Activated naive CD4-positive, alpha-beta T cell treated with anti-CD3 and anti-CD28 coated beads, Interleukin-2, amount 10 ng/mL, durations not matched to agents 7 days and 5 days (primary cell): Measurements from ENCODE around the gene TPPP.
A peak's percentile ranks its signal among the peaks of the same experiment; 100 is the strongest.

Source experiments
- CTCF ChIA-PET: fragments of 350-600 bp; sonication (Branson Sonifier 250); formaldehyde crosslinking; loops from one replicate; lab custom pipeline; 2021; ENCODE audit warnings: antibody characterized with exemption; lab: Charles Lee
- DNase-seq: peaks from one replicate; pipeline ENCODE4 v3.0.0-alpha.2; 2020
- H3K27ac Mint-ChIP-seq: one replicate; pipeline ENCODE4 v1.8.0; 2021; ENCODE audit warnings: mild to moderate bottlenecking, moderate library complexity, mixed read lengths
- H3K27me3 Mint-ChIP-seq: one replicate; pipeline ENCODE4 v1.8.0; 2021; ENCODE audit warnings: mild to moderate bottlenecking, mixed read lengths
- H3K36me3 Mint-ChIP-seq: one replicate; pipeline ENCODE4 v1.8.0; 2021; ENCODE audit warnings: mixed read lengths
- H3K4me1 Mint-ChIP-seq: one replicate; pipeline ENCODE4 v1.8.0; 2021; ENCODE audit warnings: mixed read lengths
- H3K4me3 Mint-ChIP-seq: one replicate; pipeline ENCODE4 v1.8.0; 2021; ENCODE audit warnings: mild to moderate bottlenecking, moderate library complexity, mixed read lengths
- H3K9me3 Mint-ChIP-seq: one replicate; pipeline ENCODE4 v1.8.0; 2021; ENCODE audit warnings: mixed read lengths

TPPP gene

DNA sequence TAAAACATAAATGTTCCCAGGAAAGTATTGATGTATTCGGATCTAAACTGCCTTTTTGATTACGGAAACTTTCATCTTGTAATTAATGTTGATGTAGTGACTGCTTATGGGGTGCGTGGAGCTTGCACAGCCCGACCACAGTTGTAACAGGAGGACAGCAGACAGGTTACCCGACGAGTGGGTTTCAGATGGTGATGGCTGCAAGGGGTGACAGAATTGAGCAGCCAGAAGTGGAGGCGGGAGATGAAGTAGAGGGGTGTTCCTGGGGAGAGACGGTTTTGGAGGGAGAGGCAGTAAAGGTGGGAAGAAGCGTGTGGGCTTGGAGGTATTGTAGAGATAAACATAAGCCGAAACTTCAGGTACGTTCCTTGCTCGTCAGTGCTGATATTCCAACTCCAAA, 75.3 kb downstream of the TPPP start:
- CTCF ChIA-PET: no interaction called here
- Mint-ChIP-seq H3K9me3 (peaks cover 11% of the 10 kb centered on the region), H3K27ac (no peak overlapping the region), H3K27me3 (no peaks in the 10 kb centered on the region), H3K4me1 (peaks cover 30% of the 10 kb centered on the region), H3K36me3 (peaks cover 50% of the 10 kb centered on the region), H3K4me3 (no peak overlapping the region)
- no peak for DNase-seq

DNA sequence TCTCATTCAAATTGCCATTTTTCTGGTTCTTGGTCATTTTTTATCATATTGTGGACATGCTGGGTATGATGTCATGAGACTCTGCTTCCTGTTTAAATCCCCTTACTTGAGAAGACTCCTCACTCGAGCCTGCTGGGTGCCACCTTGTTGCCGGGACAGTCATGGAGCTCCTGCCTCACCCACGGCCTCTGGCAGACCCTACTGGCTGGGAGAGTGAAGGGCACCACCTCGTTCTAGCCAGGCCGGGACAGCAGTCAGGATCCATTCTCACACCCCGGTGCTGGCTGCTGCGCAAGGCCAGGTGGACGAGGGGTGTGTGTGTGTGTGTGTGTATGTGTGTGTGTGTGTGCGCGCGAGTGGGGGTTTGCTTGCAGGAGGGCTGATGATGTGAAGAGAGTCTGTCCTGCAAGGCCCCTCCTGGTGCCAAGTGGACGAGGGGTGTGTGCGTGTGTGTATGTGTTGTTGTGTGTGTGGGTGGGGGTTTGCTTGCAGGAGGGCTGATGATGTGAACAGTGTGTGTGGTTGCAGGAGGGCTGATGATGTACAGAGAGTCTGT, 76.6 kb downstream of the TPPP start:
- CTCF ChIA-PET: no interaction called here
- Mint-ChIP-seq H3K4me3 (no peak overlapping the region), H3K27me3 (no peaks in the 10 kb centered on the region), H3K9me3 (peaks cover 12% of the 10 kb centered on the region), H3K27ac (no peak overlapping the region), H3K4me1 (peaks cover 35% of the 10 kb centered on the region), H3K36me3 (peaks cover 48% of the 10 kb centered on the region)
- peak; percentile 18 for DNase-seq

DNA sequence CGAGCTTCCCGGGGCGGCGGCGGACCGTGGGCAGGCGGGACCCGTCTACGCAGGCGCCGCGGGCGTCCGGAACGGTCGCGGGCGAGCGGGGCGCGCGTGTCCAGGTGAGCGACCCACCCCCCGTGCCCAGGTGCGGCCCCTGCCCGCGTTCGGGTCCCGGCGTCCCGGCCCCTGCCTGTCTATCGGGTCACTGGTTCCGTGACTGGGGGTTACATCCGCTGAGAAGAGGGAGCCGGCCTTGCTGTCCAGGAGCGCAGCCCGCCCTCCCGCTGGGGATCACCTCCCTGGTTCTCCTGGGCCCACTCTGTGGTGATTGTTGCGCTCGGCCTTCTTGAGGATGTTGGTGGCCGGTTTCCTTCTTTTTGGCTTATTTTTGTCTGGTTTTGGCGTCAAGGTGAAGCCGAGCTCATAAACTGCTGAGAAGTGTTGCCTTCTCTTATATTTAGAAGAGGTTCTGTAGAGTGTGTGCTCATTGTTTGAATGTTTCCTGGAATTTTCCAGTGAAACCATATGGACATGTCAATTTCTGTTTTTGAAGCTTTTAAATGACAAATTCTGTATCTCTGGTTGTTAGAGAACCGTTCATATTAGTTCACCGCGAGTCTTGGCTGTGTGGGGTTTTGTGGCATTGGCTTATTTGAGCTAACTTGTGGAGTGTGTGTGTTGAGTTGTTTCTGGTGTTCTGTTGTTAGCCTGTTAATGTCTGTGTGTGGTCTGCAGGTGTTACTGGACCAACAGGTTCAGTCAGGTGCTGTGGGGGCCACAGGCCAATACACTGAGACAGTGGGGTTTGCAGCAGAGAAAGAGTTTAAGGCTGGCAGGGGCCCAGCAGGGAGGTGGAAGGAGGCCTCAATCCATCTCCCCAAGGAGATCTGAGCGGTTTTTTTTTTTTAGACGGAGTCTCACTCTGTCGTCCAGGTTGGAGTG, 80.4 kb downstream of the TPPP start:
- Mint-ChIP-seq H3K27ac (peak overlapping the region; percentile 83), H3K36me3 (peaks cover 32% of the 10 kb centered on the region), H3K4me1 (peaks cover 48% of the 10 kb centered on the region), H3K4me3 (peak overlapping the region; percentile 90), H3K27me3 (peaks cover 7% of the 10 kb centered on the region), H3K9me3 (peaks cover 12% of the 10 kb centered on the region)
- CTCF ChIA-PET: no interaction called here
- DNase-seq: no peak

DNA sequence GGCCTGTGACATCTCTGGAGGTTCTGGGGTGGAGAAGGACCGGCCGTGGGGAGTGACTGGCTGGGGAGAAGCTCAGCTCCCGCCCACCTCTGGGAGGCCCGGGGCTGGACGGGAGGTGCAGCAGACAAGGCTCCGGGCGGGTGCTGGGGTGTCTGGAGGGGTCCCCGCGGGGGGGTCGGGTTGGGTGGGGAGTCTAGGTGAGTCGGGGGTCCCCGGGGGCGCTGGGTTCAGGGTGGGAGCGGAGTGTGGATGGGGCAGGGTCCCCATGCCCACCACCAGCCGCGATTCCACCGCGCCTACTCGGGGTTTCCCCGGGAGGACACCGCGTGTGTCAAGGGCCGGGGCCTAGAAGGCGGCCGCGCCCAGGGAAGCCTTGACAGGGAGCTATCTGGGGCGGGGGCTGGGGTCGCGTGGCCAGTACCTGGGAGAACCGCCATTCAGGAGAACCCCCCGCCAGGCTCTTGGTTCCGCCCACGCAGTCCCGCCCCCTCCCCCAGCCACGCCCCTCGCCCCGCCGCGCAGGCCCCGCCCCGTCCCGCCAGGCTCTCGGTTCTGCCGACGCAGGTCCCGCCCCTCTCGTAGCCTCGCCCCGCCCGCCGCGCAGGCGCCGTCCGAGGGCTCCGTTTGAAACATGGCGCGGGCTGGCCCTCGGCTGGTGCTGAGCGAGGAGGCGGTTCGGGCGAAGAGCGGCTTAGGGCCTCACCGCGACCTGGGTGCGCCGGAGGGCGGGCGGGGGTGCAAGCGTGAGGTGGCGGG, 81.2 kb downstream of the TPPP start, which contains the start of gene CEP72:
TSS of gene CEP72 (plus strand) at position 610 of the 756 bp plus-strand sequence. CDS start at position 632, 22 bp downstream.
- Mint-ChIP-seq H3K27me3 (peaks cover 16% of the 10 kb centered on the region), H3K27ac (peak within 1 kb of the TSS; percentile 83), H3K4me1 (peaks cover 55% of the 10 kb centered on the region), H3K36me3 (peaks cover 28% of the 10 kb centered on the region), H3K9me3 (peaks cover 12% of the 10 kb centered on the region), H3K4me3 (peak within 1 kb of the TSS; percentile 90)
- DNase-seq: peak; percentile 95
- CTCF ChIA-PET: interaction anchor here (0.9 kb wide), 1 partner anchor 56 kb away, joined by 3 read pairs; no protein-coding TSS in a partner anchor

DNA sequence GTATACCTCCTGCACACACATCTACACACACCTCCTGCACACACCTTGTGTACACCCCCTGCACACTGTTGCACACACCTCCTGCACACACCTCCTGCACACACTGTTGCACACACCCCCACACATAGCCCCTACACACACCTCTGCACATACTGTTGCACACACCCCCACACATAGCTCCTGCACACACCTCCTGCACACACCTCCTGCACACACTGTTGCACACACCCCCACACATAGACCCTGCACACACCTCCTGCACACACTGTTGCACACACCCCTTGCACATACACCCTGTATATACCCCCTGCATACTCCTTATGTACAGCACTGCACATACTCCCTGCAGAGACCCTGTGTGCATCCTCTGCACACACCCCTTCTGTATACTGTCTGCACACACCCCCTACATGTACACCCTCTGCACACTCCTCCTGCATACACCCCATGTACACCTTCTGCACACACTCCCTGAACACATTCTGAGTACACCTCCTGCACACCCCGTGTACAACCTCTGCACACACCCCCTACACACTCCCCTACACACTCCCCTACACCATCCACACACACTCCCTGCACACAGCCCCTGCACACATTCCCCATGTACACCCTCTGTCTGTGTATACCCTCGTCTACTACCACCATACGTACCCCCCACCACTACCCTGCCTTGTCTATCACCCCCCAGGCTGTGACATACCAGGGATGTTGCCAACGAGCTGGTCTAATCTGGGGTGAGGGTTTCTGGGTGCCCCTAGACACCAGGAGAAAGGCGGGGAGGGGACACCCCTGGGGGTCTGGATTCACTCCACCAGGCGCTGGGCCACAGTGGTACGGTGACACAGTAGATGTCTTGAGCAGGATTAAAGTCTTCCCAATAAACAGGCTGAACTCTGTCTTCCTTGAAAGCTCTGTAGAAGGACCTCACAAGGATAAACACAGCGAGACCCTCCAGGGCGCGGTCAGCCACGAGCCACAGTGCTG, 82.1 kb downstream of the TPPP start:
- H3K27me3 Mint-ChIP-seq: peaks cover 19% of the 10 kb centered on the region
- H3K27ac Mint-ChIP-seq: peak overlapping the region; percentile 34
- H3K36me3 Mint-ChIP-seq: peaks cover 19% of the 10 kb centered on the region
- CTCF ChIA-PET: interaction anchor here (0.9 kb wide), 1 partner anchor 57 kb away, joined by 3 read pairs; no protein-coding TSS in a partner anchor
- peak overlapping the region; percentile 82 for H3K4me3 Mint-ChIP-seq
- peaks cover 50% of the 10 kb centered on the region for H3K4me1 Mint-ChIP-seq
- peaks cover 12% of the 10 kb centered on the region for H3K9me3 Mint-ChIP-seq
- no peak for DNase-seq

DNA sequence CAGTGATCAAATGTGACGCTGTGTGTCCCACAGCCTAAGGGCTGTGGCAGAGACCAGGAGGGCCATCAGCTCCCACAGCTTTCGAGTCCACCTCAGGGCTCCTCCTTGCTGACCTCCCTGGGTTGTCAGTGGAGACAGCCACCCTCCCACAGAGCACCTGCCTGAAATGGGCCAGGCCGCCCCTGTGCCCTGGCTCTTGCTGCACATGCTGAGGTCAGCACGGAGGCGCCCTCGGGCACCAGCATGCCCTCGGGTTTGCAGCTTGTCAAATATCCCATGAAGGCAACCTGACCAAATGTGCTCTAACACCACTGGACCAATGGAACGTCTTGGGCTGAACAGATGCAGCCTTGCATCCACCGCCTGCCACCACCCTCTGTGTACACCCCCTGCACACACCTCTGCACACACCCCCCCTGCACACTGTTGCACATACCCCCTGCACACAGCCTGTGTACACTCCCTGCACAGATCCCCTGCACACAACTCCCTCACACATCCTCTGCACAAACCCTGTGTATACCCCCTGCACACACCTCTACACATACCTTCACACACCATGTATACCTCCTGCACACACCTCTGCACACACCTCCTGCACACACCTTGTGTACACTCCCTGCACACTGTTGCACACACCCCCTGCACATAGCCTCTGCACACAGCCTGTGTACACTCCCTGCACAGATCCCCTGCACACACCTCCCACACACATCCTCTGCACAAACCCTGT, 83.0 kb downstream of the TPPP start:
- H3K27me3 Mint-ChIP-seq: peaks cover 20% of the 10 kb centered on the region
- H3K27ac Mint-ChIP-seq: no peak overlapping the region
- H3K36me3 Mint-ChIP-seq: peaks cover 12% of the 10 kb centered on the region
- CTCF ChIA-PET: no interaction called here
- no peak overlapping the region for H3K4me3 Mint-ChIP-seq
- DNase-seq: no peak
- peaks cover 8% of the 10 kb centered on the region for H3K9me3 Mint-ChIP-seq
- H3K4me1 Mint-ChIP-seq: peaks cover 44% of the 10 kb centered on the region
